ENCODE results near the gene PLA2G4A.

DNA sequence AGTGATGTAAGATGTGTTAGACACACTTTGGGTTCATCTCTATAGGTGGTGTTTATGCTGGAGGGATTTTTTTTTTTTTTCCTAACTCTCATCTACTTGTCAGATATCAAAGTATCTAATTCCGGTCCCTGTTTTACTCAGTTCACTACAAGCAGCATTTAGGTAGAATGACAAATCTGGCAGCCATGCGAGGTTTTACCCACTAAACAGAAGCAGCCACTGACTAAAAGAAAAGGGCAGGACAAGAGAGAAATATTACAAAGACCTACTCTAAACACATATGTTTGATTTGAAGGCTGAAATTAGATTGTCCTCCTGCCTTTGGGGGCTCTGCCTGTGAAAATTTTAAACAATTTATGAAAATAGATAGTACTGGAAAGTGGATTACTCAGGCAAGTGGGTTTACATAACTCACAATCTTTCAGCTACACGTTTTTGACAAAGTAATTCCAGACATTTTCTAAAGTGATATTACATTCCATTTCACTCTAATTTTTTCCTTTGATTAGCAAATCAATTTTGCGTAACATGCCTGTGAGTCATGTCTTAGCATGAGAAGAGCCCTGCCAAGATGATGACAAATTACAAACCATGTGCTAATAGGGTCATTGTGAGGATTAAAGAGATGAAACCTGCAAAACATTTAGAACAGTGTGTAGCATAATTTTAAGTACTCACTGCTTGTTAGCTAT, 172.6 kb downstream of the PLA2G4A start:
- TF ChIP-seq, protein P1, sequence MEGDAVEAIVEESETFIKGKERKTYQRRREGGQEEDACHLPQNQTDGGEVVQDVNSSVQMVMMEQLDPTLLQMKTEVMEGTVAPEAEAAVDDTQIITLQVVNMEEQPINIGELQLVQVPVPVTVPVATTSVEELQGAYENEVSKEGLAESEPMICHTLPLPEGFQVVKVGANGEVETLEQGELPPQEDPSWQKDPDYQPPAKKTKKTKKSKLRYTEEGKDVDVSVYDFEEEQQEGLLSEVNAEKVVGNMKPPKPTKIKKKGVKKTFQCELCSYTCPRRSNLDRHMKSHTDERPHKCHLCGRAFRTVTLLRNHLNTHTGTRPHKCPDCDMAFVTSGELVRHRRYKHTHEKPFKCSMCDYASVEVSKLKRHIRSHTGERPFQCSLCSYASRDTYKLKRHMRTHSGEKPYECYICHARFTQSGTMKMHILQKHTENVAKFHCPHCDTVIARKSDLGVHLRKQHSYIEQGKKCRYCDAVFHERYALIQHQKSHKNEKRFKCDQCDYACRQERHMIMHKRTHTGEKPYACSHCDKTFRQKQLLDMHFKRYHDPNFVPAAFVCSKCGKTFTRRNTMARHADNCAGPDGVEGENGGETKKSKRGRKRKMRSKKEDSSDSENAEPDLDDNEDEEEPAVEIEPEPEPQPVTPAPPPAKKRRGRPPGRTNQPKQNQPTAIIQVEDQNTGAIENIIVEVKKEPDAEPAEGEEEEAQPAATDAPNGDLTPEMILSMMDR (conservative IDR thresholded peaks at IDR 0.05 in 1 of 2, IDR thresholded peaks at IDR 0.05 in 1 of 2; ENCODE audit: extremely low read depth in 1 of 2, insufficient read depth in 1 of 2, low read depth in 1 of 2, low read length in 2 of 2): no peak
- no peak for TF ChIP-seq EZH2 (IDR thresholded peaks at IDR 0.05; ENCODE audit: borderline replicate concordance, low read length)

All from mammary epithelial cell (primary cell).